ENCODE results near the gene PRAMEF5.
"Not testable (repeated sequence)": the region's sequence is repeated elsewhere in the genome, so short reads cannot be mapped to it uniquely, and the experiment has no call there.

- not testable (repeated sequence) for TF ChIP-seq CTCF, POLR2A (IDR thresholded peaks at IDR 0.05)
Observed at GRCh38 chr1:13231061-13231750, 22.8 kb upstream of the PRAMEF5 start.
